ENCODE measurements around the gene ESYT3. TPM values are rescaled to one million over a fixed set of nuclear protein-coding genes. Genes with fewer than 3 reads are reported as not detected.

The ESYT3 gene
- total and polyA plus RNA-seq, 2 of the 8 experiments (the other 6 are each of a cell fraction or from before 2014, with no cell fraction given) = 4.4 to 7.3 TPM

DNA sequence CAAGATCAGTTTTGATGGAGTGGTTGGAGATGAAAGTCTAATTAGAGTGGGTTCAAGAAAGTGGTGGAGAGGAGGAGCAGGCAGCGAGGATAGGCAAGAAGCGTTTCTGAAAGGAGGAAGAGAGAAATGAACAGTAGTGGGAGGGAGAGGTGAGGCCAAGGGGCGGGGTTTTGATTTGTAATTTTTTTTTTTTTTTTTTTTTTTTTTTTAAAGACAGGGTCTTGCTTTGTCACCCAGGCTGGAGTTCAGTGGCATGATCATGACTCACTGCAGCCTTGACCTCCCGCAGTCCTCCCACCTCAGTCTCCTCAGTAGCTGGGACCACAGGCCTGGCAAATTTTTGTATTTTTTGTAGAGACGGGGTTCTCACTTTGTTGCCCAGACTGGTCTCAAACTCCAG is 49.4 kb upstream of the ESYT3 start:
- Histone ChIP-seq H3K56ac (replicated peaks; ENCODE audit: insufficient read length, low read depth, low read length) (no peak overlapping the region), H2BK120ac (replicated peaks; ENCODE audit: low read depth, low read length) (no peak overlapping the region), H3K4me2 (ENCODE audit: insufficient read depth in 1 of 2, low read depth in 2 of 2, low read length in 2 of 2) (no peak overlapping the region), H2AFZ (ENCODE audit: low read length) (no peak overlapping the region), H4K91ac (replicated peaks; ENCODE audit: insufficient read length, low read length) (no peak overlapping the region), H3K79me1 (ENCODE audit: low read depth, low read length) (no peaks in the 10 kb centered on the region), H3K14ac (ENCODE audit: insufficient read length) (no peak overlapping the region), H3K27ac (ENCODE audit: low read depth, low read length) (no peak overlapping the region), H4K8ac (ENCODE audit: extremely low read depth, insufficient read depth, low read length) (no peak overlapping the region), H4K20me1 (replicated peaks in 1 of 2; ENCODE audit: control insufficient read depth in 1 of 2, insufficient read depth in 2 of 2, low read length in 2 of 2) (no peaks in the 10 kb centered on the region), H3K4me1 (replicated peaks in 1 of 4; ENCODE audit: control insufficient read depth in 3 of 4, insufficient read depth in 4 of 4, low read length in 3 of 4) (0 out of 7 replicates have a peak, but pooled peaks cover 0 to 2% (median 0%) of the 10 kb centered on the region in 4 experiments), H3K23ac (ENCODE audit: insufficient read length) (no peak overlapping the region), H3K18ac (ENCODE audit: extremely low read depth, low read length) (no peak overlapping the region), H3K9ac (replicated peaks in 1 of 4; ENCODE audit: extremely low read depth in 1 of 4, low read depth in 3 of 4, low read length in 3 of 4) (no peak overlapping the region), H2BK15ac (ENCODE audit: low read length) (no peak overlapping the region), H2BK20ac (ENCODE audit: low read length) (no peak overlapping the region), H3K36me3 (ENCODE audit: control insufficient read depth in 2 of 4, insufficient read depth in 4 of 4, low read length in 3 of 4) (no peaks in the 10 kb centered on the region), H3K23me2 (ENCODE audit: low read depth, low read length) (no peaks in the 10 kb centered on the region), H3K4me3 (ENCODE audit: extremely low read depth in 1 of 4, insufficient read depth in 2 of 4, low read depth in 3 of 4, low read length in 4 of 4) (no peak overlapping the region), H4K5ac (ENCODE audit: insufficient read length, low read depth, low read length) (no peak overlapping the region), H2AK5ac (ENCODE audit: low read depth, low read length) (no peak overlapping the region; the same call in 1 of the 2 replicates), H3K4ac (replicated peaks; ENCODE audit: insufficient read length, low read depth, low read length) (no peak overlapping the region), H3K9me3 (ENCODE audit: insufficient read depth in 2 of 2, low read depth in 1 of 2, low read length in 1 of 2) (no peaks in the 10 kb centered on the region), H3K79me2 (ENCODE audit: control insufficient read depth in 1 of 2, insufficient read depth in 2 of 2, low read length in 2 of 2) (no peaks in the 10 kb centered on the region), H2BK12ac (ENCODE audit: low read depth, low read length) (no peak overlapping the region), H3K27me3 (replicated peaks in 1 of 4; ENCODE audit: control insufficient read depth in 3 of 4, extremely low read depth in 1 of 4, insufficient read depth in 3 of 4, low read length in 3 of 4) (no peaks in the 10 kb centered on the region), H2BK5ac (ENCODE audit: low read depth, low read length) (no peak overlapping the region)
- WGBS, 2 experiments (ENCODE audit: extremely low coverage in 1 of 2, insufficient coverage in 1 of 2, insufficient read length in 1 of 2, insufficient replicate concordance in 2 of 2, low coverage in 1 of 2, low lambda C conversion rate in 2 of 2, missing lambda C conversion rate in 1 of 2) = 98% methylated on average over 4 of the region's 5 CpGs; no CpG with 5 or more reads in 1 of the 2 experiments
- DNase-seq (ENCODE audit: low read depth in 1 of 2, low spot score in 2 of 2) (no peak), FAIRE-seq (no peak)
- ChIA-PET POLR2A (ENCODE audit: partially characterized antibody) (no interaction called here), CTCF (ENCODE audit: partially characterized antibody) (interaction anchor here (0.8 to 2.6 kb wide), 4 partner anchors 12 to 35 kb away, joined by 3 to 11 read pairs (median 4); no protein-coding TSS in a partner anchor)
- TF ChIP-seq TAF7 (optimal IDR thresholded peaks at IDR 0.05; ENCODE audit: borderline replicate concordance, low read depth, low read length) = no peak
- no peak for TF ChIP-seq ZNF274 (IDR thresholded peaks at IDR 0.05; ENCODE audit: borderline replicate concordance, extremely low read depth, low read length)
- no peak for TF ChIP-seq FOSL1 (IDR thresholded peaks at IDR 0.05; ENCODE audit: insufficient read depth, low read depth, low read length)
- no peak for TF ChIP-seq SIX5 (IDR thresholded peaks at IDR 0.05; ENCODE audit: low read depth, low read length)
- no peak for TF ChIP-seq HDAC2 (IDR thresholded peaks at IDR 0.05; ENCODE audit: borderline replicate concordance in 1 of 2, low read depth in 2 of 2, low read length in 2 of 2)
- no peak for TF ChIP-seq NRF1 (IDR thresholded peaks at IDR 0.05; ENCODE audit: low read depth, low read length)
- TF ChIP-seq SAP30 (IDR thresholded peaks at IDR 0.05; ENCODE audit: insufficient read depth, insufficient replicate concordance, low read length) = no peak
- TF ChIP-seq GTF2F1 (IDR thresholded peaks at IDR 0.05; ENCODE audit: borderline replicate concordance, low read depth, low read length) = no peak
- TF ChIP-seq RFX5 (IDR thresholded peaks at IDR 0.05; ENCODE audit: borderline replicate concordance, low read depth, low read length) = no peak
- no peak for TF ChIP-seq HDAC6 (IDR thresholded peaks at IDR 0.05; ENCODE audit: low read depth, low read length)
- no peak for TF ChIP-seq POLR2AphosphoS5 (IDR thresholded peaks at IDR 0.05; ENCODE audit: low read depth, low read length)
- TF ChIP-seq RBBP5 (IDR thresholded peaks at IDR 0.05; ENCODE audit: borderline replicate concordance, low read depth, low read length) = no peak
- TF ChIP-seq RNF2 (IDR thresholded peaks at IDR 0.05; ENCODE audit: borderline replicate concordance, low read depth, low read length, missing control alignments, poor library complexity, severe bottlenecking) = no peak

Data from H1 (cell line).